OCI-LY7 (cell line): ENCODE results near the gene KCNB1.

Source experiments
- CTCF ChIP-seq: fragments of 200-600 bp; sonication (generic); conservative IDR thresholded peaks from 2 replicates; pipeline ENCODE4 v1.5.1; 2014; ENCODE audit warnings: mild to moderate bottlenecking, antibody characterized with exemption, low read length, moderate library complexity, mixed read lengths
- EZH2phosphoT487 ChIP-seq: fragments of 200-600 bp; sonication (generic); IDR thresholded peaks from 2 replicates; pipeline ENCODE4 v1.6.1; 2018; ENCODE audit warnings: low read depth, borderline replicate concordance, mild to moderate bottlenecking, mixed run types, antibody characterized with exemption, low read length, moderate library complexity, mixed read lengths

GRCh38 chr20:49510562-49511122 is 28.2 kb upstream of the KCNB1 start:
- TF ChIP-seq CTCF (no peak), EZH2phosphoT487 (no peak)
